Kidney capillary endothelial cell (primary cell): ENCODE results near the gene COL13A1.
A peak's percentile ranks its signal among the peaks of the same experiment; 100 is the strongest.

Experiments used
- DNase-seq: peaks from one replicate; pipeline ENCODE4 v3.0.0-alpha.2; 2018; ENCODE audit warnings: low spot score

COL13A1 gene

GRCh38 chr10:69820817-69821216 is 19.1 kb downstream of the COL13A1 start:
- DNase-seq, result no peak

DNA sequence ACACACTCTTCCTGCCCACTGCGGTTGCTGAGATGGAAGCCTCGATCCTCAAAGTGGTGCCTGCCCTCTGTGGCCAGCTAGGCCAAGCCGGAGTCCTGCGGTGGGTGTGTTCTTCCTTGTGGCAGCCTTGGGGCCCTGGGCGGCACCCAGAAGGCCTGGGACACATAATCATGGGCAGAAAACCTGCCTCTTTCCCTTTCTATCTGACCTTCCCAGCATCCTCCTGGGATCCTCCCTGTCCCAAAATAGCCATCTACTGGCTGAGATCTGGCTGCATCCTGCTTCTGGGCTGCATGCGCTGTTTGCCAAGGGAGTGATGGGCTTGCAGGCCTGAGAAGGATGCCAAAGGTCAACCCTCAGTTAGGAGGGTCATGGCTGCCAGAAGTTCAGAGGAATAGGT is 23.9 kb downstream of the COL13A1 start:
- no peak for DNase-seq

DNA sequence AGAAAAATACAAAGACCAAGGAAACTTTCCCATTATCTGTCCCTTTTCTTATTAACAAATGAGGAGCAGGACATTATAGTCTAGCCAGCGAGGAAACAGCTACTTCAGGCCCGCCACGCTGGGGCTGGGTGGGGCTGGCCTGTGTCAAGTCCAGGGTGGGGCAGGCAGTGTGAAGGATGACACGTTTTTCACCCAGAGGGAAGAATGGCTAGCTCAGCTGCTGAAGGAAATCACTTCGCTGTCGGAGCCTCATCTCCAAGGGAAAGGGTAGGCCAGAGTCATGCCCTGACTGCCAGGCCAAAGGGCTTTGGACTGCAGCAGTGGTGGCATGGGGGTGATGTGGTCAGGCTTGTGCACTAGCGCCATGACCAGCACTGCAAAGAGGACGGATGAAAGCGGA is 24.4 kb downstream of the COL13A1 start:
- no peak for DNase-seq

DNA sequence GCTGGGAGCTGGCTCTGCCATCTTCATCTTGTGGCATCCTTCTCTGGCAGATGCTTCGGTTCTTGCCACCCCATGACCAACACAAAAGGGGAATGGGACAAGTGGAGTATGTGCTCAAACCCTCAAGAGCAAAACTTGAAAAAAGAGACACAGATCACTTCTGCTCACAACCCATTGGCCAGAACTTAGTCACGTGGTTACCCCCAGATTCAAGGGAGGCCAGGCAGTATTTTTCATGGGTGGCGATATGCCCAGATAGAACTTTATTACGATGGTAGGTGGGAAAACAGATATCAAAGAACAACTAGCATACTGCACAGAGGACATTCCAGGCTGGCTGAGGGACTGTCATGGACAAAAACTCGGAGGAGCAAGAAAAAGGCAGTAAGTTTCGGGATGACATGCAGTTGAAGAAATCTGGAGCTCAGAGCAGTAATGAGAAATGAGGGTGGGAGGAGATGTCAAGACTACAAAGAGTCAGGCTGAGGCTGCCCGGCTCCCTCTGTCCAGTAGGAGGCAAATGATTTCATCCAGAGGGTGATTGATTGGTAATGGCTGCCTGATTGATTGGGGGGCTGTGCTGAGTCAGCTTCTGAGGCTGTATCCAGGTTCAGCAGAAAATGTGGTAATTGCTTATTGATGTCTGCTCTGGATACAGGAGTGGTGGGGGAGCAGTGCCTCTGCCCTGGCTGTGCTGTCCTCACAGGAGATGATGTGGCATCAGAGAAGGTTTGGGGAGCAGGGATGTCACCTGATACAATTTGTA is 25.3 kb downstream of the COL13A1 start:
- DNase-seq, result no peak

DNA sequence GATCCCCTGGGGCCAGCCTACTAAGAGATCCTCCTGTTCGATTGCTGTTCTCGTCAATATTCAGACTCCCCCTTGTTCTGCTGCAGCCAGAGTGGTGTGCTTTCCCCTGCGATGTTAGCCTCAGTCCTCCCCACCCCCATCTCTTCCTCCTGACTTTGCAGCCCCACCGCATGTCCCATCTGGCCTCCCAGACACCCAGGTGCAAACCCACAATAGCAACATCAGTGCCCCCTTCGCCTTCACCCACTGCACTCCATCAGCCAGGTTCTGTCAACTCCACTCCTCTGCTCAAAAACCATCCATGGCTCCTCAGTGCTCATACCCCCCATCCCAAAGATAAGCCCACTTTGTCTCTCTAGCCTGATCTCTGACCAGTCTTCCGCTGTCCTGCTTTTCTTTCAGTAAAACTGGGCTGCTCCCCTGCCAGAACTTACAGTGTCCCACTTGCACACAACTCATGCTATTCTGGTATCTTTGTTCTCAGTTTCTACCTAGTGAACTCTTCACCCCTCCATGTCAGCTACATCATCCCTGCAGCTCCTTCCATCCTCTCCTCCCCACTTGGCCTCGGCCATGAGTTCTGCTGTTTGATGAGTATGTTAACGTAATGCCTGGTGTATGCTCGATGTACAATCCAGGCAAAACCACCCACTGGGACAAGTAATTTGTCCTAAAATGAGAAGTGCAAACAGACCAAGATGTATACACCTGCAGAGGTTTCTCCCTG is 26.6 kb downstream of the COL13A1 start:
- no peak for DNase-seq

GRCh38 chr10:69829775-69830174 is 28.1 kb downstream of the COL13A1 start:
- no peak for DNase-seq

DNA sequence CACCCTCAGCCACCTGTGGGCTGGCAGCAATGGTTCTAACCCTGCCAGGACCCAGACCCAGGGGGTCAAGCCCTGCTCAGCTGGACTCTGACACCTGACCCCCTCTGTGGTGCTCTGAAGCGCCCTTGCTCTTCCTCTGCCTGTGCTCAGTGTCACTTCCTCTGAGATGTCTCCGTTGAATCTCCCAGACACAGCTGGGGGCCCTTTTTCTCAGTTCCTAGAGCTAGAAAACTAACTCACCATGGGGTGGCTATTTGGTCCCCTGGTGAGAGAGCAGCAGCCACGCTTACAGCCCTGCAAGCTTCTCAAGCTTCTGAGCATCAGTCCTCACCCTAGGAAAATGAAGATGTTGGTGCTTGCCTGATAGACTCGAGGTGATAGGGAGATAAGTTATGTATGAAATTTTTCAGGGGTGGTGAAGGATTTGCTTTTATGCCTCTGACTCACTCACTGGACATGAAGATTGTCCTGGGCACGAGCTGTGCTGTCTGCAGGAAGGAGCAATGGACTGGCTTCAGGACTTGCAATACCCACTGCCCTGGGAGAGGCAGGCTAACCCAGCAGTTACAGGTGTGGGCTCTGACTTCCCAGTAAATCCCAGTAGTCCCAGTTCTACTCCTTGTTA is 29.6 kb downstream of the COL13A1 start:
- DNase-seq, result no peak

GRCh38 chr10:69835233-69835632 is 33.5 kb downstream of the COL13A1 start:
- DNase-seq, result no peak

DNA sequence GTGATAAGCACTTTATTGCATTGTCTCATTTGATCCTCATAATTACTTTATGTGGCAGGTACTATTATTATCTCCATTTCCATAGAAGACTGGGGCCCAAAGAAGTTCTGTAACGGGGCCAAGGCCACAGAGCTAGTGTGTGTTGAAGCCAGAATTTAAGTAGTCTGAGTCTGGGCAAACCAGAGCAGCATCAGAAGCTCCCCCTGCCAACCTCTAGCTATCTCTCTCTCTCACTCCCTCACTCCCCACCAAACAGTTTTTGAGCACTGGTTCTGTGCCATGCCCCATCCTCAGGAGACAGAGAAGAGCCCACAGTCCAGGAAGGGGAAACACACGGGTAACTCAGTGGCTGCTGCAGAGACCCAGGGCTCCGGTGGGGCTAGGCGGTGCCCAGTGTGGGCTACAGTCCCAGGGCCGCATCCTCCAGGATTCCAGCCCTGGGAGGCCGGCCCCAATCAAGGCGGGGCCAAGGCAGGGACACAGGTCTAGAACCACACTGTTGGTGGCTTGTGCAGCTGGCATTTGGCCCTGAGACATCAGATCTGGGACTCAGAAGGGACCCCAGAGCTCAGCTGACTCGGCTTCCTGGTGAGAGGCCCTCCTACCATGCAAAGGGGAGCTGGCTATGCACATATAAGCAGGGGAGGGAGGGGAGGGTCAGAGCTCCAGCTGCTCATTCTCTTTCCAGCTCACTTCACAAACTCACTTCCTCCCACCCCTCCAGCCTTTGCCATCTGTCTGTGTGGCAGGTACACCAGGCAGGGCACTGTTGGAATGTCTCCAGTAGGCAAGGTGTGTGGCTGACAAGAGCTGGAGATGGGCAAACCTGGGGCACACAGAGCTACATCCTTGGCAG is 34.4 kb downstream of the COL13A1 start:
- DNase-seq, result no peak

GRCh38 chr10:69836731-69837030 is 35.0 kb downstream of the COL13A1 start:
- no peak for DNase-seq

DNA sequence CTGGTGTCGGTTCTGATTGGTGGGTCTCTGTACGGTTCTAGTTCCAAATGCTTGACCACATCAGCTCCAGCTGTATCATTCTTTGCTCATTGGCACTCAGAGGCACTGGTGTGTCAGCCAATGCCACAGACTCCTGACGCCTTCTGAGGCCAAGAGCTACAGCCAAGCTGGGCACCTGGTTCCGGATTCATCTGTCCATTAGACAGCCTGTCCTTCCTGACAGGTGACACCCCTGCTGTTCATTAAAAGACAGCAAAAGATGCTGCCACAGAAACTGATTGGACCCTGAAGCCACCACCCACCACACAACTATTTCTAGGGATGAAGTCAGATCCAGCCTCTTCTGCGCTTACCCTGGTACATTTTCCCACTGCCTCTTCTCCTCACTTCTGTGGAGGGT is 35.6 kb downstream of the COL13A1 start:
- DNase-seq, result no peak

- DNase-seq, result no peak
Observed at GRCh38 chr10:69838418-69838817, 36.7 kb downstream of the COL13A1 start.

DNA sequence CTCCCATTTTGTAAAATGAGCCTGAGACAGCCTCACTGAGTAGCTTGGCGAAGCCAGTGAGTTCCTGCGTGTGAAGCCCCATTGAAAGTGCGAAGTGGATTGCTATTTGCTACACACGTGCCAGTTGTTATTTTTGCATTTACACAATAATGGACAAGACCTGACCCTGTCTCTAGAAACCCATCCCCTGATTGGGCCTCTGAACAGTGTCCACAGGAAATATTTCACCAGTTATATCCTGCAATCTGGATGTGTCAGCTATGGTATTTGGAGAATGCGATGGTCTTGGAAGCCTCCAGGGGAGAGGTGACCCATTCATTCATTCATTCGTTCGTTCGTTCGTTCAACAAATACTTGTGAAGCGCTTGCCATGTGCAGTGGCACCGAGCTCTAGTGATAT is 37.1 kb downstream of the COL13A1 start:
- peak; percentile 58 for DNase-seq

DNA sequence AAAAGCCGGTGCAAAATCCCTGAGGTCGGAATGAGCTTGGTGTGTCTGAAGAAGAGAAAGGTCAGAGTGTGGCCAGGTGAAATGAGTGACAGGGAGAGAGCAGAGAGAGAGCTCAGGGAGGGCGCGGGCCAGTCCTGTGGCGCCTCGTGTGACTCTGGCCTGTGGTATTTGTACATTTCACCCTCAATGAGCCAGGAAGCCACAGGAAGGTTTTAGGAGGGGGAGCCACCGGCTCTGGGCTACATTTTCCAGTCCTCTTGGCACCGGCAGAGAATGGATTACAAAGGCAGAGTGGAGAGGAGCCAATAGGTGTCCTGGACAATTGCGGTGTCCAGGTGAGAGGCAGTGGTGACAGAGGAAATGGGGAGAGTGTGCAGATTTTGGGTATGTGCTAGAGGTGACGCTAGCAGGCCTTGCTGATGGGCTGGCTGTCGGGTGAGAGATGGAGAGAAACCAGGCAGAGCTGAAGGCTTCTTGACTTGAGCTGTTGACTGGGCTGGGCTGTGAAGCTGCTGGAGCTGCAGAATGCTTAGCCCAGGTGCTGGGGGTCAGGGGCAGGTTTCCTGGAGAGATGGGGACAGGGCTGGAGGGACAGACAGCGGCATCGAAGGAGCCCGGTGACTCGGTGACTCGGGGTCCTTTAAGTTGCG is 38.1 kb downstream of the COL13A1 start:
- no peak for DNase-seq

DNA sequence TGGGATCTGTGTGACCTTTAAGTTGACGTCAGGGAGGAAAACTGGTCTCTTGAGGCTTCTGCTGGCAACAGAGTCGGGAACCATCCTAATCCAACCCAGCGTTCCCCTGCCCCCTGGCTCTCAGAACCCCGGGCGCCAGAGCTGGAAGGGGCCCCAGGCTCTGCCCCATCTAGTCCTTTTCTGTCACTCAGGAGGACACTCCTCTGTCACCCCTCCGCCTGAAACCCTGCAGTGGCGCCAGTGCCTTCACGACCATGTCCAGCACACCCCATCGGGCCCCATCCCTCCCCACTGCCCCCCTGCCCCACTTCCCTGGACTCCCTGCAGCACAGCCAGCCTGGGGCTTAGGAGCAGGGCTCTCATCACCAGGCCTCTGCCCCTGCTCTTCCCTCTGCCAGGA is 39.1 kb downstream of the COL13A1 start:
- DNase-seq, result no peak

- DNase-seq, result no peak
Observed at GRCh38 chr10:69842020-69842419, 40.3 kb downstream of the COL13A1 start.

DNA sequence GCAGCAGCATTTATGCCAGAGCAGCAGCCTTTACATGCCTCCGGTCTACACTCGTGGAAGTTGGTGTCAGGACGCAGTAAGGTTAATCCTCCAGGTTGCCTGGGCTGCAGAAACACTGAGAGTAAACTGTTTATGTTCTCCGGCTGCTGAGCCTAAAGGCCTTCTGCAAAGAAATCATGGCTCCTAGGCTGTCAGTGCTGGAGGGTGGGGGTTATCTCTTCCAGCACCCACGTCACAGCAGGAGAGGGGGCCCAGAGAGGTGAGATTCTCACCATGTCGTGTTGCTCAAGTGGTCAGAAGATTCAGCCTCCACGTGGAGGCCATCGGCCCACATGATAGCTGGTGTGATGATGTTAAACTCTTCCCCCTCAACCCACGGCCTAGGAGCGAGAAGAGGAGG is 41.2 kb downstream of the COL13A1 start:
- DNase-seq, result no peak

- DNase-seq, result no peak
Observed at GRCh38 chr10:69843923-69844322, 42.2 kb downstream of the COL13A1 start.

- DNase-seq, result no peak
Observed at GRCh38 chr10:69844698-69845097, 43.0 kb downstream of the COL13A1 start.

DNA sequence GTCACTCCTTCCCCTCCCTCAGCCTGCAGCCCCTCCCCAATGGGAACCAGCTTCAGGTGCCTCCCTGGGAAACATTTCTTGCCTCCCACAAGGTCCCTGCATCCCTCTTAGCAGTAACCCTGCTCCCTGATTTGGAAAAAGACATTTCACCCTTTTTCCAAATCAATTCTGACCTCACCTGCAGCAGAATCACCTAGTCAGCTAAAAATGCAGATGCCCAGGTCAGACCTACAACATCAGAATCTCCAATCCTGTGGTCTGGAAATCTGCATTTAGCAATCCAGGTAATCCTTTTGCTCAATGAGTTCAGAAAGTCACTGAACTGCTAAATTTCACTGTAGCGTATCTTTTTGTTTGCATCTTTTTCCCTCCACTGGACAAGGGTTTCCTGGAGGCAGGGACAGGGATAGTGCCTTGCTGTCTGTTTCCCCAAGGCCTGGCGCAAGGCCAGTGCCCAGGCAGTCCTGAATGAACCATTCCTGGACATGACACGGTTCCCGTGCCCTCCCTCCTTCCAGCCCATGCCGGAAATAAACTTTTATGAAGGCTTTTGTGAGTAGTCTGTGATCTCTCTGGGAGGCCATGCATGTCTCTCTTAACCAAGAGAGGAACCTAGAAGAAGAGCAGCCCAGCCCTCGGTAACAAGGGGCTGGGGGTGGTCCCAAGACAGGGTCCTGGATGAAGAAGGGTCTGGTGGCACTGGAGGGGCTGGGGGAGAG is 44.0 kb downstream of the COL13A1 start:
- peak; percentile 91 for DNase-seq

DNA sequence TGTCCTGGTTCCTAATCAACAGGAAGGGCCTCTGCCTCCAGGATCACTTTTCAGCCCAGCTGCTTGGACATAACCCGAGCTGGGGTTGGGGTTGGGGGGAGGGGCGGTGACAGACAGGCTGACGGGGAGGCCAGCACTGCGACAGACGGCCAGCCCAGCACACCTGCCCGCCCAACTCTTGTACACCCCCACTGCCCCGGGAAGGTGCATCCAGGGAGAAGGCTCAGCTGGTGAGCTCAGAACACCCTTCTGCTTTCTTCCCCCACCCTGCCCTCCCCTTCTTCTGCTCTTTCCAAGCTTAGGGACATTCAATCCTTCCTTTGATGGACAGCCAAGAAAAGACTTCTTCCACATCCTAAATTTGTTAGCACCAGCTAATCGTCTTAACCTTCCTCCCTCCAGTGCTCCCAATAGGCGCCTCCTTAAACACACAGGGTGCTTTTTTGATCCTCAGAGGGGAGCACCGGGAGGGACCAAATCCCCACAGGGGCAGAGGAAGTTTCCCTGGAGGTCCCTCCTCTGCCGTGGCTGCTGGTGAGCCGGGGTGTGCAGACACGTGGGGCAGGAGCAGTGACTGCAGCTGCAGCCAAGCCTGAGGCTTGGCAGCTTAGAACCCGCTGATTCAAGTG is 44.7 kb downstream of the COL13A1 start:
- no peak for DNase-seq
